Lower leg skin (tissue), 3 donors: ENCODE data around the gene N4BP2L1.

Source experiments
- POLR2A ChIP-seq, 2 donors: fragments of 450-650 bp; IDR thresholded peaks; one replicate each; pipeline ENCODE4 v1.6.1; 2016 to 2017; ENCODE audit warnings: antibody characterized with exemption in 2 of 2, mild to moderate bottlenecking in 1 of 2, moderate library complexity in 1 of 2
- TF ChIP-seq, protein P1 (sequence below), 3 donors: fragments of 450-650 bp; IDR thresholded peaks; one replicate each; pipeline ENCODE4 v1.5.1; 2016; ENCODE audit warnings: antibody characterized with exemption in 3 of 3, mild to moderate bottlenecking in 3 of 3, moderate library complexity in 2 of 3

DNA sequence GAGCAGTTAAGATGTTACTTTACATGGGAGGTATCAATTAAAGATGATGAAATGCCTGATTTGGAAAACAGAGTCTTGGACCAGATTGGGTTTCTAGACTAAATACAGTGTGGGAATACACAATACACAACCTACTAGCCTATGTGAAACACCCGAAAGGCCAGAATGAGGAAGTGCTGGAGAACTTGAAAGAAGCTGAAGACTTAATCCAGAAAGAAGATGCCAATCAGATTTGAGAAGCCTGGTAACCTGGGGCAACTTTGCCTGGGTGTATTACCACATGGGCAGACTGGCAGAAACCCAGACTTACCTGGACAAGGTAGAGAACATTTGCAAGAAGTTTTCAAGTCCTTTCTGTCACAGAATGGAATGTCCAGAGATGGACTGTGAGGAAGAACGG lies 43.2 kb downstream of the N4BP2L1 start:
- TF ChIP-seq, protein P1, sequence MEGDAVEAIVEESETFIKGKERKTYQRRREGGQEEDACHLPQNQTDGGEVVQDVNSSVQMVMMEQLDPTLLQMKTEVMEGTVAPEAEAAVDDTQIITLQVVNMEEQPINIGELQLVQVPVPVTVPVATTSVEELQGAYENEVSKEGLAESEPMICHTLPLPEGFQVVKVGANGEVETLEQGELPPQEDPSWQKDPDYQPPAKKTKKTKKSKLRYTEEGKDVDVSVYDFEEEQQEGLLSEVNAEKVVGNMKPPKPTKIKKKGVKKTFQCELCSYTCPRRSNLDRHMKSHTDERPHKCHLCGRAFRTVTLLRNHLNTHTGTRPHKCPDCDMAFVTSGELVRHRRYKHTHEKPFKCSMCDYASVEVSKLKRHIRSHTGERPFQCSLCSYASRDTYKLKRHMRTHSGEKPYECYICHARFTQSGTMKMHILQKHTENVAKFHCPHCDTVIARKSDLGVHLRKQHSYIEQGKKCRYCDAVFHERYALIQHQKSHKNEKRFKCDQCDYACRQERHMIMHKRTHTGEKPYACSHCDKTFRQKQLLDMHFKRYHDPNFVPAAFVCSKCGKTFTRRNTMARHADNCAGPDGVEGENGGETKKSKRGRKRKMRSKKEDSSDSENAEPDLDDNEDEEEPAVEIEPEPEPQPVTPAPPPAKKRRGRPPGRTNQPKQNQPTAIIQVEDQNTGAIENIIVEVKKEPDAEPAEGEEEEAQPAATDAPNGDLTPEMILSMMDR (IDR thresholded peaks at IDR 0.05) = no peak
- TF ChIP-seq POLR2A (IDR thresholded peaks at IDR 0.05) = no peak
